GM04504 (cell line): ENCODE results near the gene FAM50A.

Experiments
- DNase-seq: peaks from one replicate; pipeline ENCODE4 v3.0.0-alpha.2; 2012; ENCODE audit warnings: low read depth

FAM50A gene

DNA sequence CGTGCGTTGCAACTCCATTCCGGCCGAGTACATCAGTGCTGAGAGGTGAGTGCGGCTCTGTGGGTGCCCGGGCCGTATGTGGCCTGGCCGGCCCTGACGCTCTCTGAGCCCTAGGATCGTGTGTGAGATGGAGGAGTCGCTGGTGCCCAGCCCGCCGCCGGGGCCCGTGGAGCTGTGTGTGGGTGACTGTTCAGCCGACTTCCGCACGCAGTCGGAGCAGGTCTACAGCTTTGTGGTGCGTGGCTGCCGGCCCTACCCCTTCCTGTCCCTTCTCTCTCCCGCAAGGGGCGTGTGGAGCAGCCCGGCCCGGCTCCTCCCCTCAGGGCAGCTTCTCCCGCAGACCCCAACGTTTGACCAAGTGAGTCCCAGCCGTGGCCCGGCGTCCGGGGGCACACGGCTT is 22.1 kb downstream of the FAM50A start:
- no peak for DNase-seq

- DNase-seq = no peak
Observed at GRCh38 chrX:154466907-154467306, 23.0 kb downstream of the FAM50A start.

GRCh38 chrX:154467556-154467955 is 23.6 kb downstream of the FAM50A start:
- DNase-seq = no peak

- DNase-seq = no peak
Observed at GRCh38 chrX:154468217-154468616, 24.3 kb downstream of the FAM50A start.

GRCh38 chrX:154469114-154469513 is 25.2 kb downstream of the FAM50A start:
- DNase-seq = no peak

GRCh38 chrX:154469880-154470279 is 25.9 kb downstream of the FAM50A start:
- DNase-seq = no peak

GRCh38 chrX:154470434-154470833 is 26.5 kb downstream of the FAM50A start:
- no peak for DNase-seq

DNA sequence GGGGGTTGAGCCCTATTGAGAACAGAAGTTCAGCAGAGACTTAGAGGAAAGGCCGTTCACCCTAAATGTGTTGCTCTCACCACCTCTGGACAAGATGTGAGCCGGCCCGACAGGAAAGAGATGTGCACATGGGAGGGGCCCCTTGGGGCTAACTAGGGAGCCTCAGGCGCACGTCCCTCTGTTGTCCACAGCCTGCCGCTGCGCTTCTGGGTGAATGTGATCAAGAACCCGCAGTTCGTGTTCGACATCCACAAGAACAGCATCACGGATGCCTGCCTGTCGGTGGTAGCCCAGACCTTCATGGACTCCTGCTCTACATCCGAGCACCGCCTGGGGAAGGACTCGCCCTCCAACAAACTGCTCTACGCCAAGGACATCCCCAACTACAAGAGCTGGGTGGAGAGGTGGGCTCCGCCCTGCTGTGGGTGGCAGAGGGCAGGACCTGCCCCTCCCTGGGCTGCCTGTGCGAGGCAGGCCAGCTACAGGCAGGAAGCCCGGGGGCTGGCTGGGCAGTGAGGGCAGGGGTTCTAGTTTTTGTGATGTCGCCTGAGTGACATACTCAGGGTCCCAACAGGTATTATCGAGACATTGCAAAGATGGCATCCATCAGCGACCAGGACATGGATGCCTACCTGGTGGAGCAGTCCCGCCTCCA is 27.1 kb downstream of the FAM50A start:
- DNase-seq = no peak

DNA sequence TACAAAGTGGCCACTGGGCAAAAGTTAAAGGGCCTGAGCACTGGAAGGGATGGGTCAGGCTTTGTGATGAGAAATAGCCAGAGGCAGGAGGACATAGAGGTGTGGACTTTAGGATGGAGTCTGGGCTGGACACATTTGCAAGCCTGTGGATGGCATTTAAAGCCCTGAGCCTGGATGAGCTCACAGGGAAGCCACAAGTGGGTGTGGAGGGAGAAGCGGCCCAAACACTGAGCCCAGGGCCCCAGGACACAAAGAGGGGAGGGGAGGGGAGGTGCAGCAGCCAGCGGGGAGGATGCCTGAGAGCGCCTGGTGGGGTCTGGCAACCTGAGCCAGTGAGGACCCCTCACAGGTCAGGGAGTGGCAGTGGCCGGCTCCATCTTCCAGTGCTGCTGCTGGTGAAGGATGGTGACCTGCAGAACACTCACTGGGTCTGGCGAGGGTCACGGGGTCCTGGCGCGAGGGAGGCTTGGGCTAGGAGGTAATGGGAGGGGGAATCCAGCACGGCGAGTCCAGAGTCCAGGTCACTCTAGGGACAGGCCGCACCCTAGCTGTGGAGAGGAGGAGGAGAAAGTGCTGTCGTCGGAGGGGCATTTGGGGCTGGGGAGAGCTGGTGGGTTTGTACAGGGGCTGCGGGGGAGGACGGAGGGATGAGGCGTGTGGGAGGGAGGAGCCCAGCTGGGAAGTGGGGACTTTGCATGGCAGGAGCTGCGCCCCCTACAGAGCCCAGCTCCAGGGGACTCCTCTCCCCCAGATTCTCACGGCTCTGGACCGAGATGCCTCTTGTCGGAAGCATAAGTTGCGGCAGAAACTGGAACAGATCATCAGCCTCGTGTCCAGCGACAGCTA is 28.1 kb downstream of the FAM50A start:
- no peak for DNase-seq

- DNase-seq = no peak
Observed at GRCh38 chrX:154472685-154473632, 29.0 kb downstream of the FAM50A start.

- DNase-seq = no peak
Observed at GRCh38 chrX:154473683-154474082, 29.7 kb downstream of the FAM50A start.

DNA sequence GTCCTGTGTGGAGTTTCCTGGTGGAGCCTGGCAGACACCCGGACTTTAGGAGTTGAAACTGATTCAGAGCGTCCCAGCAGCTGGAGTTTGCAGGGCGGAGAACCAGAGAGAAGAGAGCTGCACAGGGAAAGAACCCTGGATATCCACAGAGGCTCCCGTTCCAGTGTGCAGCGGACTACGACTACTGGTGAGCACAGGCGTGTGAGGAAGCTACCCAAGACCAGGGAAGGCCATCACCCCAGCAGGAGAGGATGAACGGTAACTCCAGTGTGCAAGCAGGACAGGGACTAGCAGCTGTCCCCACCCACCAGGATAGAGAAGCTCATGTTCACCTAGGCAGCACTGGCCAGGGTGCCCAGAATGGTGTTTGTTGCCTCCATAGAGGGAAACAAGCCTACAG is 32.9 kb downstream of the FAM50A start:
- no peak for DNase-seq

DNA sequence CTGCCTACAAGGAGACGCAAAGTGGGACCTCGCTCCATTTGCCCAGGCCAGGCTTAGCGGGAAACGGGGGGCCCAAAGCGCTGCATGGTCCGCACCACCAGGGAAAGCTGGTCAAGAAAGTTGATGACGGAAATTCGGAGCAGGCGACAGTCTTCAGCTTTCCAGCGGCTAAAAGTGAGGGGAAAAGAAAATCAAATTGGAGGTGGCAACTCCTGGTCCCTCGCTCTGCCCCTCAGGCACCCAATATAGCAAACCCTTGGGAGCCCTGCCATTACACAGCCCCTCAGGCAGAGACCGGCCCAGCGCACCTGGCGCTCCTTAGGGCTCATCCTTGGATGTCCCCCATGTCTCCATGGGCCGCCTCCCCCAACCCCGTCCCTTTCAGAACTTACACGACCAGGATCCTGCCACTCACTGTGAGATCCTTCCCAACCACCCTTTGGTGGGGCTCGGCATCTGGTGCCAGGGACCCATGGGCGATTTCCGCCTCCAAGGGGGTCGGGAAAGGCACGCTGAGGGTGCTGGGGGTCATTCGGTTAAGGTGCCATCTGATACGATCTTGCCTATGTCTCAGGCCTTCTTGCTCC is 34.0 kb downstream of the FAM50A start:
- no peak for DNase-seq

- peak; percentile 71 for DNase-seq
Observed at GRCh38 chrX:154478728-154479622, 35.0 kb downstream of the FAM50A start, which contains the start of gene LAGE3. TSS of gene LAGE3 (minus strand) at chrX:154479281. CDS start at chrX:154478915, 366 bp downstream.

- DNase-seq = no peak
Observed at GRCh38 chrX:154481195-154481594, 37.3 kb downstream of the FAM50A start.

DNA sequence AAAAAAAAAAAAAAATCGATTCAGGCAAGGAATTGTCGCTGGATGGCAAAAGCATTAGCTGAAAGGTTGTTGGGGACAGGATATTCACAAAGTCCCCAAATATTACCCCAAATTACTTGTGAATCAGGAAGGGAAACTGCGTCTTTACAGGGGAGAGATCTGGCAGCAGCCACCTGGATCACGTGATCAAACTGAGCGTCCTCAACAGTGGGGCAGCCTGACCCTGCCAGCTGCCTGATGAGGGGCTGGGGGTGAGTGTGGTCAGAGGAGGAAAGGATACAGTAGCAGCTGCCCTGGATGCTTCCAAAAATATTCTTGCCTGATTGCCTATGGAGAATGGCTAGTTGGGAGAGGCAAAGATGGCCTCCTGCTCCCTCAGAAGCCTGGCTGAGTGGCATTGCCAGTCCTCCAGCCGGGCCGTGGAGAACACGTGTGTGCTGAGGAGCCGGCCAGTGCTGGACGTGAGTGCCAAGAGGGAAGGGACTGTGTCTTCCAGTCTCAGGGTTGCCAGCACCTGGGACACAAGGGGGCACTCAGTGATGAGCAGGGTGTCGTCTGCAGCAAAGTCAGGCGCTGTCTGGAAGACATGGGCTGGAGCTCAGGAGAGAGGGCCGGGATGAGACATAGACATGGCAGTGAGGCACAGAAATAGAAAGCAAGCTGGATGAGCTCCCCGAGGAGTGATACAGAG is 38.1 kb downstream of the FAM50A start:
- DNase-seq = no peak

- no peak for DNase-seq
Observed at GRCh38 chrX:154482786-154483185, 38.8 kb downstream of the FAM50A start.

- no peak for DNase-seq
Observed at GRCh38 chrX:154483325-154483724, 39.4 kb downstream of the FAM50A start.

GRCh38 chrX:154484255-154485149 is 40.6 kb downstream of the FAM50A start:
- DNase-seq = no peak
